ENCODE data around the gene CR1L.
"Not testable (repeated sequence)": the region's sequence is repeated elsewhere in the genome, so short reads cannot be mapped to it uniquely, and the experiment has no call there.

CR1L gene

DNA sequence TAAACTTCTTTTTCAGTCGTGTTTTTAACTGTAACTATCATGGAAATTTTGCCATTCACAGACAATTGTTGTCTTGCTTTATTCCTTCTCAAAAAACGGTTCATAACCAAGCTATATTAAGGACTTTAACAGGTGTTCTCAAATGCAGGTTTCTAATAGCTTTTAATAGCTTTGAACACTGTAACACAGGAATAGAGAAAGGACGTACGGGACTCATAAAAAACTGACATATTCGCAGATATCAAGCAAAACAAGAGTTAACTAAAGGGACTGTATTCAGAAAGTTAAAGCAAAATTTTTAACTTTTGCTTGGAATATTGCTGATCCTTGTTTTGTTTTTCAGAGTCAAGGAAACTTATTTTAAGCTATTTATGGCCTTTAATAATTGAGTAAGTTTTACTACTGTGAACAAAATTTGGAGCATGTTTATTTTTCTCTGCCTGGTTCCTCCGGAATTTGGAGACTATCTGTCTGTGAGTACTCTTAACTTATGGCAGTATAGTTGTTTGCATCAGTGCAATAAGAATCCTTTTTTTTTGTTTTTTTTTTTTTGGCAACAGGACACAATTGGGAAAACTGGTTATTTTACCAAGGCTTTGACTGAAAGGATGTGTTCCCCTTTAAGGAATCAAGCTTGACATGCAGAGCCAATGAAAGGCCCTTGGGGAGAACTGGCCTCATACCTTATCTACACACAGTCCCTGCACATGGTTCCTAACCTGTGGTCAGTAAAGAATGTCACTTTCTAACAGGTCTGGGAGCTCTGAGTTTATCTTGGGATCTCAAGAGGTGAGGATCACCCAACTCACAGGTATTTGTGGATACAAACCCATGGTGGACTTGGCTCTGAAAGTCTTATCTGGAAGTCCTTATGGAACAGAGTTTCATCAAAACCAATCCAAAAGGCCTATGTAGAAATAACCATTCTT is 101.2 kb downstream of the CR1L start:
- TF ChIP-seq, protein P1, sequence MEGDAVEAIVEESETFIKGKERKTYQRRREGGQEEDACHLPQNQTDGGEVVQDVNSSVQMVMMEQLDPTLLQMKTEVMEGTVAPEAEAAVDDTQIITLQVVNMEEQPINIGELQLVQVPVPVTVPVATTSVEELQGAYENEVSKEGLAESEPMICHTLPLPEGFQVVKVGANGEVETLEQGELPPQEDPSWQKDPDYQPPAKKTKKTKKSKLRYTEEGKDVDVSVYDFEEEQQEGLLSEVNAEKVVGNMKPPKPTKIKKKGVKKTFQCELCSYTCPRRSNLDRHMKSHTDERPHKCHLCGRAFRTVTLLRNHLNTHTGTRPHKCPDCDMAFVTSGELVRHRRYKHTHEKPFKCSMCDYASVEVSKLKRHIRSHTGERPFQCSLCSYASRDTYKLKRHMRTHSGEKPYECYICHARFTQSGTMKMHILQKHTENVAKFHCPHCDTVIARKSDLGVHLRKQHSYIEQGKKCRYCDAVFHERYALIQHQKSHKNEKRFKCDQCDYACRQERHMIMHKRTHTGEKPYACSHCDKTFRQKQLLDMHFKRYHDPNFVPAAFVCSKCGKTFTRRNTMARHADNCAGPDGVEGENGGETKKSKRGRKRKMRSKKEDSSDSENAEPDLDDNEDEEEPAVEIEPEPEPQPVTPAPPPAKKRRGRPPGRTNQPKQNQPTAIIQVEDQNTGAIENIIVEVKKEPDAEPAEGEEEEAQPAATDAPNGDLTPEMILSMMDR (conservative IDR thresholded peaks at IDR 0.05; ENCODE audit: control insufficient read depth, insufficient read depth, low read depth, low read length): no peak
- no peak for DNase-seq (ENCODE audit: low read depth)
- no peak overlapping the region for H3K4me3 ChIP-seq (ENCODE audit: control insufficient read depth, low read depth, low read length)

DNA sequence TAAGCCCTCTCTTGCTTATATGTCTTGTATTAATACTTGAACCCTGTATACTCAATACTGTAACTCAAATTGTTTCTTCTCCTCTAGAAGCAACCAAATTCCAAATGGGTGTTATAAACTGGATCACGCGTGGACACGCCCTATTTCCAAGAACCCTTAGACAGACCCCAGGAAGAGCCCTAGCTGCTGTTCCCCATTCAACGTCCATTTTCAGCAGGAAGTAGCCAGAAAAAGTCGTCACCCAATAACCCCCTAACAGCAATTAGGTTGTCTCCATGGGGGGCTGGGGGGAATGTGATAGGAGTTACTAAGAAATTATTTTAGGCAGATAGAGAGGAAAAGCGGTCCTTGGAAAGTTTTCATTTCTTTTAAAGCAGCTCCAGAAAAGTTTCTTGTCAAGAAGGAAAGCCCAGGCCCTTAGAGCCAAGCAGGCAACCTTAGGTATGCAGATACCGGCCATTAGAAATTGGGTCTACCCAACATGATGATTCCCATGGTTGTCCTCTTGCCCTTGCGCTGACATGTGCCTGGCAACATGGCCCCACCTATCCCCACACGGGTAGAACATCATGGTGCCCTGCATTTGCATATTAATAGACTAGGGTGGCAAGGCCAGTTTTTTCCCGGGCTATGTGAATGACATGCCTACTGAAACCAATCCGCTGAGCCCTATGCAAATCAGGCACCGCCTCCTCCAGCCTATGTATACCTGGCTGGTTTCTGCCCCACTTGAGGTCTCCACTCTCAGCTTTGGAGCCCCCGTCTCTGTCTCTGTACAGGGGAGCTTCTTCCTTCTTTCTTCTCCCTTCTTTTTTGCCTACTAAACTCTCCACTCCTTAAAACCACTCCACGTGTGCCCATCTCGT is 102.9 kb downstream of the CR1L start:
- H3K4me3 ChIP-seq (ENCODE audit: control insufficient read depth, low read depth, low read length): no peak overlapping the region
- DNase-seq (ENCODE audit: low read depth): no peak
- TF ChIP-seq, protein P1 (conservative IDR thresholded peaks at IDR 0.05; ENCODE audit: control insufficient read depth, insufficient read depth, low read depth, low read length): no peak

DNA sequence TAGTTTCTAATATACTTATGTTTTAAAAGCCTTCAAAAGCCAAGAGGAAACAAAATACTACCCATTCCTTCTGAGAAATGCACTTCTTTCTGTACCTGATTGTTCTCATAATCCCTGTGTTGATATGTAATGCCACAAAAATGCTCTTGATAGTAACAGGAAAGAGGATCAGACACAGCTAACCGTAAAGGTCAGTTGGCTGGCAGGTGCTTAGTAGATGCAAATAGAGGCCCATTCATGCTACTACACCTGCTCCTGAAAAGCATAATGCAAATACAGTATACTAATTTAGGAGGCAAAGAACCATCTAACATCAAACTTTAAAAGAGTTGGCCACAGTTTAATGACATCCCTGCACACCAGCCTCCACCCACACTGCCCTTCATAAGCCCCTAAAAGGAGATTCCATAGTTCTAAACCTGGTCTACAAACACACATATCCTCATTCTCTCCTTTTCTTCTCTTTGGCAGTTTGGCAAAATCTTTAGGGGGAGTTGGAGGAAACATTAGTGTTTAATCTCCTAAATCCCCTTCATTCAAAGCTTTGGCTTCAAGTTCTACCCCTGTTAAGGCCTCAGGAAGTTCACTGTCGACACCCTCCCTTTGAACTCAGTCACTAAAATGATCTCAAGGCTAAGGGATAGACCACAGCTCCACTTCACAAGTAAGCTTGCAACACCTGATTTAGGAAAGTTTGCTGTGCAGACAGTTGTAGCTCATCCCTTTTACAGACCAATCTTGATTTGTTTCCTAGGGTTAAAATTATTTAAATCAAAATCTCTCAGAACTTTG is 104.0 kb downstream of the CR1L start:
- H3K4me3 ChIP-seq (ENCODE audit: control insufficient read depth, low read depth, low read length): no peak overlapping the region
- TF ChIP-seq, protein P1 (conservative IDR thresholded peaks at IDR 0.05; ENCODE audit: control insufficient read depth, insufficient read depth, low read depth, low read length): no peak
- DNase-seq (ENCODE audit: low read depth): no peak

DNA sequence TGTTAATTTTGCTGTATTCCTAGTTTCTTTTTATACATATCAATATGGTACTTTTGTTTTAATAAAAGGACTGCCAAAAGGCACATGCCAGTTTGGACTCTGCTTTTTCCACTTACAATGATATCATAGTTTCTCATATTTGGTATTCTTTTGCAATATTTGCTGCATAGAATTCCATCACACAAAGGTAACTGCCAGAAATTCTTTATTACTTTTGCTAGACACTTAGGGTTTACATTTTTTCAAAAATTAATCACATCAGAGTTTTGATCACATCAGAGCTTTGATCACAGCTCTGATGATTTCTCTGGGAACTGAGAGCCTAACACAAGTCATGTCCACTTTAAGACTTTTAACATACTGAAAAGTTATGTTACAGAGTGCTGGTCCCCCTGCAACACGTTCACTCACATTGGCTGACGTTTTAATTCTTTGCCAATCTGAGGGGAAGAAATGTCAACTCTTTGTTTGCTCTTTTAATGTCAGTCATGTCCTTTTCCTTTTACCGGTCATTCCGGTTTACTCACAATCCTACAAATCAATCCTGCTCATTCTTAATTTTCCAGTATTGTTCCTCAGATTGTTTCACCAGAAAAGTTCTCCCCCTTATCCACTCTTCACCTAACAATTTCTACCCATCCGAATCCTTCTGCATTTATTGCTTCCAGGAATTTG is 105.8 kb downstream of the CR1L start:
- DNase-seq (ENCODE audit: low read depth): no peak
- peak overlapping the region; percentile 92 for H3K4me3 ChIP-seq (ENCODE audit: control insufficient read depth, low read depth, low read length)
- TF ChIP-seq, protein P1 (conservative IDR thresholded peaks at IDR 0.05; ENCODE audit: control insufficient read depth, insufficient read depth, low read depth, low read length): no peak

DNA sequence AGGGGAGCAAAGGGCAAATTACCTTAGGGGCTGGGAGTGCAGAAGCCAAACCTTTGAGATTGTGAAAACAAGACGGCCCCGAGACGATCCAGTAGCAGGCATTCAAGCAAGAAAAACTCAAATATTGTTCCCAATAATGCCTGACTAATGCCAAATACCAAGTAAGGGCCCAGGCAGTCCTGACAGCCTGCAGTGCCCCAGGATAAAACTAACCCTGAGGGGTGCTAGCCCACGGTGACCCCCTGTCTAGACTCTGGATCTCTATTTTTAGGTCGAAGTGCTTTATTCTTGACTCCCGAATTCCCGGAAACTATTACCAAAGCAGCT is 106.5 kb downstream of the CR1L start:
- H3K4me3 ChIP-seq (ENCODE audit: control insufficient read depth, low read depth, low read length): peak overlapping the region; percentile 92
- not testable (repeated sequence) for DNase-seq (ENCODE audit: low read depth)

DNA sequence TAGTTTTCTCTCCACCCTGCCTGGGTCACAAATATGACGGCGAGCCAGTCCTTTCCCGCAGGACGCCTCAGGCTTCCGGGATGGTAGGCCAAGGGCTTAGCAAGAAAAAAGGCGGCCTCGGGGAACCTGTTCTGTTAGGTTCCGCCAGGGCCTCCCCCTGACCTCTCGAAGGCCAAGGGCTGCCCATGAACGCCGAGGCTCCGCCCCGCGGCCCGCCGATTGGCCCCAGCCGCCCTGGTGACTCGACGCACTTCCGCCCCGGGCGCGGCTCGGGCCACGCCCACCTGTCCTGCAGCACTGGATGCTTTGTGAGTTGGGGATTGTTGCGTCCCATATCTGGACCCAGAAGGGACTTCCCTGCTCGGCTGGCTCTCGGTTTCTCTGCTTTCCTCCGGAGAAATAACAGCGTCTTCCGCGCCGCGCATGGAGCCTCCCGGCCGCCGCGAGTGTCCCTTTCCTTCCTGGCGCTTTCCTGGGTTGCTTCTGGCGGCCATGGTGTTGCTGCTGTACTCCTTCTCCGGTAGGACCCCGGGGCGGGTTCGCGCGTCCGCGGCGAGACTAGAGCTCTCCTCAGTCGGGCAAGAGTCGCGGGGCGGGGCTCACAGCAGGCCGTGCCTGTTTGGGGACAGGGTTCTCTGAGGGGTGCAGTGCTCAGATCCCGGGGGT is 107.0 kb downstream of the CR1L start, which contains the start of gene CD46:
TSS of gene CD46 (plus strand) at position 265 of the 666 bp plus-strand sequence. CDS start at position 424, 159 bp downstream.
- TF ChIP-seq, protein P1 (conservative IDR thresholded peaks at IDR 0.05; ENCODE audit: control insufficient read depth, insufficient read depth, low read depth, low read length): no peak
- DNase-seq (ENCODE audit: low read depth): peak; percentile 89
- peak within 1 kb of the TSS; percentile 92 for H3K4me3 ChIP-seq (ENCODE audit: control insufficient read depth, low read depth, low read length)
